ENCODE measurements around the gene ADAP2. TPM values are rescaled to one million over a fixed set of nuclear protein-coding genes. Genes with fewer than 3 reads are reported as not detected.

The ADAP2 gene
- total RNA-seq, 1 donor from 2014 or later = 8.0 TPM

DNA sequence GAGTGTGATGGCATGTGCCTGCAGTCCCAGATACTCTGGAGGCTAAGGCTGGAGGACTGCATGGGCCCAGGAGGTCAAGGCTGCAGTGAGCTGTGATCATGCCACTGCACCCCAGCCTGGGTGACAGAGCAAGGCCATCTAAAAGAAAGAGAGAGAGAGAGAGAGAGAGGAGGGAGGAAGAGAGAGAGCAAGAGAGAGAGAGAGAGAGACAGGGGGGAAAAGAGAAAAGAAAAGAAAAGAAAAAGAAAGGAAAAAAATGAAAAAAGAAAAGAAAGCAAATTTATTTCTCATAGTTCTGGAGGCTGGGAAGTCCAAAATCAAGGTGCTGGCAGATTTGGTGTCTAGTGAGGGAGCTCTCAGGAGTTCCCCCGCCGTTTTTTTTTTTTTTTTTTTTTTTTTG, 82.4 kb downstream of the ADAP2 start:
- intact Hi-C loops (cut with micrococcal nuclease) = no loop called here
- ATAC-seq = no peak

GRCh38 chr17:31007695-31008373, 86.1 kb downstream of the ADAP2 start:
- ATAC-seq = no peak

More for the DNA sequence above, 82.4 kb downstream of the ADAP2 start:
- no peak for DNase-seq

DNA sequence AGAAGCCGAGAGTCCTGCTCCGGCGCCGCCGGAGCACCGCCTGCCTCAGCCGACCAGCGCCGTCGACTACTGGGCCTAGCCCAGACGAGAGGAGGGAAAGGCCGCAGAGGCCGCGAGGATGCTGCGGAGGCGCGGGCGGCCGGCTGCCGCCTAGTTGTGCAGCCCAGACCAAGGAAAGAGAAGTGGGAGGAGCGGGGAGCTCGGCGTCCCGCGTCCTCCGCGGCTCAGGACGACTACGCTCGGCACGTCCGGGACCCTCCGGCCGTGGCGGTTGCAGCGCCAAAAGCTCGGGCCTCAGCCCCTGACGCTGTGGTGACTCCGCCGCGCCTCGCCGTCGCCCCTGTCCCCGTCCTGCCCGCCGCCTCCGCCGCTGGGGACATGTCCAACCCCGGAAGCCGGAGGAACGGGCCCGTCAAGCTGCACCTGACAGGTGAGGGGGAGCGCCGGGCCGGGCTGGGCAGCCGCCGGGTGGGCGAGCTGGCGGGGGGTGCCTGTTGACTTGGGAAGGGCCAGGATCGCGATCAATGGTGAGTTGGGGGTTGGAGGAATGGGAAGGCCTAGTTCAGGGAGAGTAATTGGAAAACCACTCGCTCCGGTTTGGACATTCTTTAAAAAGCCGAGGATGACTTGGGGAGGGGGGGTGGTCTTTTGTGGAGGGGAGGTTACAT, 86.8 kb downstream of the ADAP2 start:
- intact Hi-C loops (cut with micrococcal nuclease) = no loop called here
- DNase-seq = peak; percentile 78
- ATAC-seq = peak; percentile 88

More at GRCh38 chr17:31007695-31008373, 86.1 kb downstream of the ADAP2 start:
- intact Hi-C loops (cut with micrococcal nuclease) = no loop called here
- no peak for DNase-seq

Other genes with a start within 250 kb of the ADAP2 start
- 6.1 TPM for gene CRLF3, start 97.3 kb upstream of the ADAP2 start, total RNA-seq
- gene ATAD5, start 90.0 kb upstream of the ADAP2 start, total RNA-seq = 0.50 TPM
- gene TEFM, start 15.7 kb upstream of the ADAP2 start, total RNA-seq = 14.2 TPM
- gene RNF135, start 49.1 kb downstream of the ADAP2 start, total RNA-seq = 4.1 TPM
- 37.8 TPM for gene NF1, start 173.0 kb downstream of the ADAP2 start, total RNA-seq